ENCODE results near the gene SLC26A6. TPM values are rescaled to one million over a fixed set of nuclear protein-coding genes. Genes with fewer than 3 reads are reported as not detected.

Gene SLC26A6
- total RNA-seq, 1 donor: 45.8 TPM

GRCh38 chr3:48595526-48596121 is 39.6 kb downstream of the SLC26A6 start:
- TF ChIP-seq, protein P1, sequence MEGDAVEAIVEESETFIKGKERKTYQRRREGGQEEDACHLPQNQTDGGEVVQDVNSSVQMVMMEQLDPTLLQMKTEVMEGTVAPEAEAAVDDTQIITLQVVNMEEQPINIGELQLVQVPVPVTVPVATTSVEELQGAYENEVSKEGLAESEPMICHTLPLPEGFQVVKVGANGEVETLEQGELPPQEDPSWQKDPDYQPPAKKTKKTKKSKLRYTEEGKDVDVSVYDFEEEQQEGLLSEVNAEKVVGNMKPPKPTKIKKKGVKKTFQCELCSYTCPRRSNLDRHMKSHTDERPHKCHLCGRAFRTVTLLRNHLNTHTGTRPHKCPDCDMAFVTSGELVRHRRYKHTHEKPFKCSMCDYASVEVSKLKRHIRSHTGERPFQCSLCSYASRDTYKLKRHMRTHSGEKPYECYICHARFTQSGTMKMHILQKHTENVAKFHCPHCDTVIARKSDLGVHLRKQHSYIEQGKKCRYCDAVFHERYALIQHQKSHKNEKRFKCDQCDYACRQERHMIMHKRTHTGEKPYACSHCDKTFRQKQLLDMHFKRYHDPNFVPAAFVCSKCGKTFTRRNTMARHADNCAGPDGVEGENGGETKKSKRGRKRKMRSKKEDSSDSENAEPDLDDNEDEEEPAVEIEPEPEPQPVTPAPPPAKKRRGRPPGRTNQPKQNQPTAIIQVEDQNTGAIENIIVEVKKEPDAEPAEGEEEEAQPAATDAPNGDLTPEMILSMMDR (IDR thresholded peaks at IDR 0.05; ENCODE audit: insufficient read depth, low read depth, low read length): no peak
- H3K4me3 ChIP-seq (ENCODE audit: low read depth, low read length): peak overlapping the region; percentile 54
- peak; percentile 87 for DNase-seq (ENCODE audit: low read depth)

DNA sequence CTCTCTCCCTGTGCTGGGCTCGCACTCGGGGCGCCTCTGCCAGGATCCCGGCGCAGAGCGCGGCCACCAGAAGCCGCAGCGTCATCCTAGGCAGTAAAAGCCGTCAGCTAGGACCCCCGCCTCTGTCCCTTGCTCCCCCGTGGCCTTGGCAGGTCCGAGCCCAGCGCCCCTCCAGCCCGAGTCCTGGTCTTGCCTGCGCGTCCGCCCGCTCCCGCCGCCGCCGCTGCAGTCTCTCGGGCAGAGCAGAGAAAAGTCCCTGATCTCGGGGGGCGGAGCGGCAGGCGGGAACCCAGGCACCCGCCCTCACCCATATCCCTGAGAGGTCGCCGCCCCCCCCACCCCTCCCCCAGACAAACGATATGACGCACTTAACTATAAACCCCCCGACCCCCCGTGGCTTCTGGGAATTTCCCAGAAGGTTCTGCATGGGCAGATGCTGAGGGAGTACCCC is 40.2 kb downstream of the SLC26A6 start, which contains the start of gene COL7A1:
Gene COL7A1, minus strand, starts transcription at position 255 of the 451 bp plus-strand sequence. Its CDS starts 170 bp downstream, at position 85.
- no peak for DNase-seq (ENCODE audit: low read depth)
- TF ChIP-seq, protein P1 (IDR thresholded peaks at IDR 0.05; ENCODE audit: insufficient read depth, low read depth, low read length): no peak
- peak within 1 kb of the TSS; percentile 54 for H3K4me3 ChIP-seq (ENCODE audit: low read depth, low read length)

GRCh38 chr3:48594417-48595049 is 40.7 kb downstream of the SLC26A6 start:
- H3K4me3 ChIP-seq (ENCODE audit: low read depth, low read length): peak overlapping the region; percentile 54
- peak; percentile 34 for DNase-seq (ENCODE audit: low read depth)
- TF ChIP-seq, protein P1 (IDR thresholded peaks at IDR 0.05; ENCODE audit: insufficient read depth, low read depth, low read length): no peak

- DNase-seq (ENCODE audit: low read depth): no peak
- TF ChIP-seq, protein P1 (IDR thresholded peaks at IDR 0.05; ENCODE audit: insufficient read depth, low read depth, low read length): no peak
- H3K4me3 ChIP-seq (ENCODE audit: low read depth, low read length): peak overlapping the region; percentile 54
Observed at GRCh38 chr3:48593337-48593736, 41.9 kb downstream of the SLC26A6 start.

- H3K4me3 ChIP-seq (ENCODE audit: low read depth, low read length): no peak overlapping the region
- no peak for DNase-seq (ENCODE audit: low read depth)
- TF ChIP-seq, protein P1 (IDR thresholded peaks at IDR 0.05; ENCODE audit: insufficient read depth, low read depth, low read length): no peak
Observed at GRCh38 chr3:48592519-48593087, 42.7 kb downstream of the SLC26A6 start.

- no peak overlapping the region for H3K4me3 ChIP-seq (ENCODE audit: low read depth, low read length)
- TF ChIP-seq, protein P1 (IDR thresholded peaks at IDR 0.05; ENCODE audit: insufficient read depth, low read depth, low read length): no peak
- no peak for DNase-seq (ENCODE audit: low read depth)
Observed at GRCh38 chr3:48591886-48592518, 43.3 kb downstream of the SLC26A6 start.

Data from fibroblast of villous mesenchyme (primary cell).